H1 (cell line): ENCODE data around the gene SRSF1.

Experiments
- CEBPB ChIP-seq: IDR thresholded peaks from 2 replicates; pipeline ENCODE4 v1.6.1; 2012; ENCODE audit warnings: low read depth, low read length
- CHD1 ChIP-seq: IDR thresholded peaks from 2 replicates; pipeline ENCODE4 v1.6.1; 2012; ENCODE audit warnings: low read depth, low read length, improper control_type of control experiment
- CREB1 ChIP-seq: IDR thresholded peaks from 2 replicates; pipeline ENCODE4 v1.6.1; 2012; ENCODE audit warnings: inconsistent platforms
- CTCF ChIP-seq, 3 experiments: IDR thresholded peaks; 1 replicate in 2 of 3; 2 replicates in 1 of 3; pipeline versions ENCODE4 v1.5.1 to v1.6.1; 2011; ENCODE audit warnings: low read length in 3 of 3, mild to moderate bottlenecking in 3 of 3, inconsistent platforms in 2 of 3, low read depth in 1 of 3, moderate library complexity in 1 of 3; ENCODE audit not compliant: insufficient read depth in 1 of 3; ENCODE audit errors: control extremely low read depth in 1 of 3
- POLR2A ChIP-seq, 2 experiments: IDR thresholded peaks; 1 replicate in 1 of 2; 2 replicates in 1 of 2; pipeline ENCODE4 v1.6.1; 2011; ENCODE audit warnings: low read depth in 2 of 2, low read length in 2 of 2, mild to moderate bottlenecking in 2 of 2; ENCODE audit errors: control extremely low read depth in 1 of 2
- RNF2 ChIP-seq: fragments of 200-900, 300-1000 bp; sonication (generic); IDR thresholded peaks from 2 replicates; pipeline ENCODE4 v1.7.1; 2016; ENCODE audit warnings: borderline replicate concordance, low read depth, mild to moderate bottlenecking, antibody characterized with exemption, low read length; ENCODE audit not compliant: poor library complexity, severe bottlenecking; ENCODE audit errors: missing control alignments
- USF2 ChIP-seq: IDR thresholded peaks from 2 replicates; pipeline ENCODE4 v1.6.1; 2011; ENCODE audit warnings: low read length, improper control_type of control experiment

- TF ChIP-seq CEBPB (no peak), CTCF (IDR thresholded peaks at IDR 0.05; ENCODE audit: control extremely low read depth in 1 of 3, insufficient read depth in 1 of 3, low read depth in 1 of 3, low read length in 3 of 3) (no peak), POLR2A (IDR thresholded peaks at IDR 0.05; ENCODE audit: control extremely low read depth in 1 of 2, low read depth in 2 of 2, low read length in 2 of 2) (no peak), CHD1 (no peak), USF2 (no peak), RNF2 (no peak), CREB1 (no peak)
Measured at GRCh38 chr17:57956291-57957119, 50.5 kb downstream of the SRSF1 start.
